Sigmoid colon (tissue), 7 donors: ENCODE measurements around the gene JMJD4. TPM values are rescaled to one million over a fixed set of nuclear protein-coding genes. Genes with fewer than 3 reads are reported as not detected.

Source experiments
- DNase-seq: peaks from one replicate; pipeline ENCODE4 v3.0.0-alpha.2; 2019
- H3K27ac ChIP-seq, 4 donors: fragments of 200-600 bp; sonication (generic); one replicate each; pipeline ENCODE4 v1.5.1; 2016 to 2019; ENCODE audit warnings: mild to moderate bottlenecking in 1 of 4
- H3K27me3 ChIP-seq, 3 donors: fragments of 200-600 bp; sonication (generic); one replicate each; pipeline ENCODE4 v1.5.1; 2019; ENCODE audit warnings: mild to moderate bottlenecking in 1 of 3
- H3K36me3 ChIP-seq, 4 donors: fragments of 200-600 bp; sonication (generic); one replicate each; pipeline ENCODE4 v1.5.1; 2016 to 2019
- H3K4me1 ChIP-seq, 4 donors: fragments of 200-600 bp; sonication (generic); one replicate each; pipeline ENCODE4 v1.5.1; 2017 to 2019
- H3K4me3 ChIP-seq, 4 donors: fragments of 200-600 bp; sonication (generic); one replicate each; pipeline ENCODE4 v1.5.1; 2017 to 2019; ENCODE audit warnings: mild to moderate bottlenecking in 2 of 4, moderate library complexity in 1 of 4
- H3K9me3 ChIP-seq, 4 donors: fragments of 200-600 bp in 3 of 4; sonication (generic) in 3 of 4; one replicate each; pipeline versions ENCODE4 v1.5.1 to v1.6.1; 2013 to 2019
- EP300 ChIP-seq, 4 donors: sonication (generic); formaldehyde crosslinking; IDR thresholded peaks; one replicate each; pipeline ENCODE4 v1.6.1; 2017; ENCODE audit warnings: antibody characterized with exemption in 4 of 4
- POLR2A ChIP-seq, 2 donors: fragments of 450-650 bp; IDR thresholded peaks; one replicate each; pipeline ENCODE4 v1.6.1; 2016; ENCODE audit warnings: antibody characterized with exemption in 2 of 2, mild to moderate bottlenecking in 2 of 2, moderate library complexity in 2 of 2
- POLR2AphosphoS5 ChIP-seq, 4 donors: sonication (generic); formaldehyde crosslinking; IDR thresholded peaks; one replicate each; pipeline ENCODE4 v1.6.1; 2017; ENCODE audit warnings: antibody characterized with exemption in 4 of 4
- WGBS, 2 donors: extraction: QIAGEN DNeasy Blood & Tissue Kit; methylation state at CpG; one replicate each; pipeline ENCODE4 v1.1.7; 2013; 5-methylcytosine and 5-hydroxymethylcytosine counted together
- intact Hi-C: fragments of 100-400 bp; cut with DNase I; formaldehyde crosslinking; loops from one replicate; pipeline ENCODE4 v1.15.1; 2023
- polyA plus RNA-seq, 3 donors: library from polyadenylated mRNA; stranded (reverse); fragments of 200-250 nt; gene quantifications; one replicate each; pipeline ENCODE4 v1.2.3, GENCODE V29; 2013
- total RNA-seq, 4 donors: library from RNA; depleted of rRNA; stranded (reverse); fragments of >200 nt; gene quantifications; one replicate each; pipeline ENCODE4 v1.1.0, GENCODE V29; 2016
- TF ChIP-seq, protein P1 (sequence below), 4 experiments: fragments of 450-650 bp in 3 of 4; fragments of 200-600 bp in 1 of 4; IDR thresholded peaks; one replicate each; pipeline ENCODE4 v1.5.1; 2016 to 2019; ENCODE audit warnings: antibody characterized with exemption in 4 of 4, mild to moderate bottlenecking in 3 of 4, moderate library complexity in 2 of 4
- donor health status: healthy with polysubstance abuse.
- donor health status: Bipolar disorder and iron deficiency.
- donor health status: healthy.

JMJD4 gene
- total and polyA plus RNA-seq, 7 donors: 7.8 to 20.5 (median 13.8) TPM

GRCh38 chr1:227749916-227750710 is 15.0 kb upstream of the JMJD4 start:
- Histone ChIP-seq H3K4me1 (peaks cover 0 to 75% (median 65%) of the 10 kb centered on the region in 4 donors), H3K9me3 (no peaks in the 10 kb centered on the region), H3K36me3 (peaks cover 0 to 15% (median 5%) of the 10 kb centered on the region in 4 donors), H3K27me3 (no peaks in the 10 kb centered on the region), H3K27ac (peak overlapping the region; percentile 7 to 88 (median 80)), H3K4me3 (no peak overlapping the region)
- intact Hi-C loops: no loop called here
- DNase-seq: no peak
- TF ChIP-seq, protein P1, sequence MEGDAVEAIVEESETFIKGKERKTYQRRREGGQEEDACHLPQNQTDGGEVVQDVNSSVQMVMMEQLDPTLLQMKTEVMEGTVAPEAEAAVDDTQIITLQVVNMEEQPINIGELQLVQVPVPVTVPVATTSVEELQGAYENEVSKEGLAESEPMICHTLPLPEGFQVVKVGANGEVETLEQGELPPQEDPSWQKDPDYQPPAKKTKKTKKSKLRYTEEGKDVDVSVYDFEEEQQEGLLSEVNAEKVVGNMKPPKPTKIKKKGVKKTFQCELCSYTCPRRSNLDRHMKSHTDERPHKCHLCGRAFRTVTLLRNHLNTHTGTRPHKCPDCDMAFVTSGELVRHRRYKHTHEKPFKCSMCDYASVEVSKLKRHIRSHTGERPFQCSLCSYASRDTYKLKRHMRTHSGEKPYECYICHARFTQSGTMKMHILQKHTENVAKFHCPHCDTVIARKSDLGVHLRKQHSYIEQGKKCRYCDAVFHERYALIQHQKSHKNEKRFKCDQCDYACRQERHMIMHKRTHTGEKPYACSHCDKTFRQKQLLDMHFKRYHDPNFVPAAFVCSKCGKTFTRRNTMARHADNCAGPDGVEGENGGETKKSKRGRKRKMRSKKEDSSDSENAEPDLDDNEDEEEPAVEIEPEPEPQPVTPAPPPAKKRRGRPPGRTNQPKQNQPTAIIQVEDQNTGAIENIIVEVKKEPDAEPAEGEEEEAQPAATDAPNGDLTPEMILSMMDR (IDR thresholded peaks at IDR 0.05): no peak
- TF ChIP-seq POLR2A (IDR thresholded peaks at IDR 0.05) (no peak), EP300 (IDR thresholded peaks at IDR 0.05) (peak in 1 of 4 donors; percentile 11), POLR2AphosphoS5 (IDR thresholded peaks at IDR 0.05) (peak in 1 of 4 donors; percentile 36)
- WGBS, 2 donors: 91 to 92% methylated on average over 19 of the region's 19 CpGs

DNA sequence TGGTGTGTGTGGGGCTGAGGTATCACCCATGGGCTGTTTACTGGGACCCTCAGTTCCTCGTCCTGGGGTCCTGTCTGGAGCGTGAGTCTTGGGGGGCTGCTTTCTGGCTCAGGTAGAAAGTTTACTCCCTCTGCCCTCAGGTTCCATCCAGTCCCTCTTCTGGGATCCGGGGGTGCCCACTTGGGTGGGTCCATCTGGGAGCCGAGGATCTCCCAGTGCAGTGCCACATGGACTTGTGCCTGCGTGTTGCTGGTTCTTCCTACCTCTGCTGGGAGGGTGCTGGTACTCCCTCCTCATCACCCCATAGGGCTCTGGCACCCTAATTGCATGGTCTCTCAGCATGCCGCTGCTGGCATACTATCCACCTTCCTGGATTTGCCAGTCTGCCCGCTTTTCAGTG is 14.1 kb upstream of the JMJD4 start:
- no peak for DNase-seq
- no peak overlapping the region for H3K4me3 ChIP-seq
- WGBS, 2 donors: 93 to 95% methylated on average over 7 of the region's 7 CpGs
- H3K27ac ChIP-seq: peak overlapping the region; percentile 64 to 88 (median 80)
- H3K27me3 ChIP-seq: no peaks in the 10 kb centered on the region
- intact Hi-C loops: no loop called here
- peaks cover 0 to 15% (median 5%) of the 10 kb centered on the region in 4 donors for H3K36me3 ChIP-seq
- no peaks in the 10 kb centered on the region for H3K9me3 ChIP-seq
- peaks cover 0 to 69% (median 61%) of the 10 kb centered on the region in 4 donors for H3K4me1 ChIP-seq
- no peak for TF ChIP-seq POLR2AphosphoS5 (IDR thresholded peaks at IDR 0.05)
- TF ChIP-seq, protein P1 (IDR thresholded peaks at IDR 0.05): no peak
- TF ChIP-seq POLR2A (IDR thresholded peaks at IDR 0.05): no peak
- no peak for TF ChIP-seq EP300 (IDR thresholded peaks at IDR 0.05)

GRCh38 chr1:227748496-227749182 is 13.5 kb upstream of the JMJD4 start:
- intact Hi-C loops: no loop called here
- H3K36me3 ChIP-seq: peaks cover 0 to 15% (median 5%) of the 10 kb centered on the region in 4 donors
- H3K4me3 ChIP-seq: no peak overlapping the region
- H3K27me3 ChIP-seq: no peaks in the 10 kb centered on the region
- 68 to 82% methylated on average over 7 of the region's 7 CpGs for WGBS, 2 donors
- TF ChIP-seq EP300 (IDR thresholded peaks at IDR 0.05) (peak; percentile 69 to 99 (median 86)), POLR2AphosphoS5 (IDR thresholded peaks at IDR 0.05) (peak; percentile 66 to 88 (median 70)), POLR2A (IDR thresholded peaks at IDR 0.05) (no peak)
- peak overlapping the region; percentile 64 to 88 (median 80) for H3K27ac ChIP-seq
- peaks cover 0 to 63% (median 56%) of the 10 kb centered on the region in 4 donors for H3K4me1 ChIP-seq
- H3K9me3 ChIP-seq: no peaks in the 10 kb centered on the region
- peak; percentile 91 for DNase-seq

DNA sequence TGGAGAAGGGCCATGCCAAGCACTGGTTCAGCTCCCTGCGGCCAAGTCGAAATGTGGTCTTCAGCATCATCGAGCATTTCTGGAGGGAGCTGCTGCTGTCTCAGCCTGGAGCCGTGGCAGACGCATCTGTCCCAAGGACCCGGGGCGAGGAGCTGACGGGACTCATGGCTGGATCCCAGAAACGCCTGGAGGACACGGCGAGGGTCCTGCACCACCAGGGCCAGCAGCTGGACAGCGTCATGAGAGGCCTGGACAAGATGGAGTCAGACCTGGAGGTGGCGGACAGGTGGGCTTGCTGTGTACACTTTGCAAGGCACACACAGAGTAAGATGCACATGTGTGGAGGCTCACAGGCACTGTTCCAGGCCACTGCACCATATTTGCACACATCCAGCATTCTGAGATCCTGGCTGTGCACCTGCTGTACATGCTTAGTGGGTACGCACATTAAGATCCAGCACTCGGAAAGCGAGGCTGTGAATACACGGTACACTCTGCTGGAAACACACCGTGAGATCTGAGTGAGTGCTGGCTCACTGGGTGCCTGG is 12.9 kb upstream of the JMJD4 start:
- Histone ChIP-seq H3K9me3 (no peaks in the 10 kb centered on the region), H3K36me3 (peaks cover 0 to 15% (median 5%) of the 10 kb centered on the region in 4 donors), H3K4me3 (no peak overlapping the region), H3K27ac (peak overlapping the region; percentile 64 to 88 (median 80)), H3K27me3 (no peaks in the 10 kb centered on the region), H3K4me1 (peaks cover 0 to 56% (median 49%) of the 10 kb centered on the region in 4 donors)
- DNase-seq: no peak
- WGBS, 2 donors: 95 to 96% methylated on average over 18 of the region's 18 CpGs
- TF ChIP-seq POLR2A (IDR thresholded peaks at IDR 0.05) (no peak), EP300 (IDR thresholded peaks at IDR 0.05) (no peak), POLR2AphosphoS5 (IDR thresholded peaks at IDR 0.05) (no peak)
- TF ChIP-seq, protein P1 (IDR thresholded peaks at IDR 0.05): no peak
- intact Hi-C loops: no loop called here
